Liver (tissue), 3 donors: ENCODE results near the gene DSTYK.

Experiments
- ATF3 ChIP-seq: IDR thresholded peaks from 2 replicates; pipeline ENCODE4 v1.6.1; 2016; ENCODE audit warnings: antibody characterized with exemption
- CTCF ChIP-seq: fragments of 150-350 bp; IDR thresholded peaks from 2 replicates; pipeline ENCODE4 v1.5.1; 2017; ENCODE audit warnings: improper control_type of control experiment, low read depth, low read length; ENCODE audit not compliant: missing input control
- EGR1 ChIP-seq, 2 donors: IDR thresholded peaks; 2 replicates each; pipeline ENCODE4 v1.6.1; 2016 to 2018; ENCODE audit warnings: antibody characterized with exemption in 2 of 2, low read depth in 2 of 2
- FOXA1 ChIP-seq: IDR thresholded peaks from 2 replicates; pipeline ENCODE4 v1.6.1; 2016; ENCODE audit warnings: antibody characterized with exemption
- GABPA ChIP-seq, 2 donors: IDR thresholded peaks in 1 of 2; conservative IDR thresholded peaks in 1 of 2; 2 replicates each; pipeline ENCODE4 v1.6.1; 2016; ENCODE audit warnings: antibody characterized with exemption in 2 of 2, mild to moderate bottlenecking in 1 of 2, moderate library complexity in 1 of 2
- JUND ChIP-seq, 2 donors: IDR thresholded peaks; 2 replicates each; pipeline ENCODE4 v1.6.1; 2016; ENCODE audit warnings: antibody characterized with exemption in 2 of 2
- MAX ChIP-seq: IDR thresholded peaks from 2 replicates; pipeline ENCODE4 v1.6.1; 2016; ENCODE audit warnings: antibody characterized with exemption
- RAD21 ChIP-seq, 2 donors: IDR thresholded peaks; 2 replicates each; pipeline ENCODE4 v1.6.1; 2016; ENCODE audit warnings: antibody characterized with exemption in 2 of 2, mild to moderate bottlenecking in 2 of 2
- REST ChIP-seq: IDR thresholded peaks from 2 replicates; pipeline ENCODE4 v1.6.1; 2016; ENCODE audit warnings: antibody characterized with exemption, mild to moderate bottlenecking
- SP1 ChIP-seq: IDR thresholded peaks from 2 replicates; pipeline ENCODE4 v1.6.1; 2018; ENCODE audit warnings: antibody characterized with exemption, mild to moderate bottlenecking
- TAF1 ChIP-seq: conservative IDR thresholded peaks from 2 replicates; pipeline ENCODE4 v1.6.1; 2016; ENCODE audit warnings: antibody characterized with exemption, mild to moderate bottlenecking
- YY1 ChIP-seq: IDR thresholded peaks from 2 replicates; pipeline ENCODE4 v1.6.1; 2016; ENCODE audit warnings: antibody characterized with exemption, mild to moderate bottlenecking
- ZBTB33 ChIP-seq: IDR thresholded peaks from 2 replicates; pipeline ENCODE4 v1.6.1; 2016; ENCODE audit warnings: antibody characterized with exemption
- donor health status: healthy.
- donor health status: healthy.

GRCh38 chr1:205111354-205111753 is 100.1 kb downstream of the DSTYK start:
- TF ChIP-seq YY1 (no peak), CTCF (no peak), MAX (no peak), EGR1 (IDR thresholded peaks at IDR 0.05; ENCODE audit: low read depth in 2 of 2) (no peak), REST (no peak), JUND (IDR thresholded peaks at IDR 0.05) (no peak), FOXA1 (no peak), TAF1 (no peak), RAD21 (IDR thresholded peaks at IDR 0.05) (no peak), GABPA (IDR thresholded peaks at IDR 0.05 in 1 of 2, conservative IDR thresholded peaks at IDR 0.05 in 1 of 2) (no peak), ZBTB33 (no peak), SP1 (no peak), ATF3 (no peak)
